Measurements from ENCODE around the gene YIPF1.

DNA sequence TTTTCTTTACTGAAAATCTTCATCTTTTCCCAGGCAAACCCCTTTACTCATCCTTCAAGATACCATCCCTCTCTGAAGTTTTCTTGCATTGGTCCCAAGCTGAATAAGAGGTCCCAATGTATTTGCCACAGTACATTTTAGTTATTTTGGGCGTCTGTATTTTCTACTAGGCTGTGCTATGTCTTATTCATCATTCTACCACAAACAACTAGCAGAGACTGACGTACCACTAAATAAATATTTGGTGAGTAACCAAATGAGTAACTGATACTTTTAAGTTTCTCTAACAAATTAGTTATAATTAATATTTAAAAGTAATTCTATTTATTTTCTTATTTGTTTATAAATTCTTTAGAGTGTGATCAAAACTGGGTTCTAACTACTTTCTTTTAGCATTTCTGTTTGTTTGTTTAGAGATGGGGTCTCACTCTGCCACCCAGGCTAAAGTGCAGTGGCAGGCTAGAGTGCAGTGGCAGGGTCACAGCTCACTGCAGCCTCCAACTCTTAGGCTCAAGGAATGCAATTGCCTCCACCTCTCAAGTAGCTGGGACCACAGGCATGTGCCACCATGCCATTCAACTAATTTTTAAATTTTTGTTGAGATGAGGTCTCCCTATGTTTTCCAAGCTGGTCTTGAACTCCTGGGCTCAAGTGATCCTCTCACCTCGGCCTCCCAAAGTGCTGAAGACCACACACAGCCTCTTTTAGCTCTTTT lies 84.6 kb downstream of the YIPF1 start:
- no peak for TF ChIP-seq CTCF (IDR thresholded peaks at IDR 0.05; ENCODE audit: low read length)
- no peak for TF ChIP-seq EZH2 (optimal IDR thresholded peaks at IDR 0.05; ENCODE audit: low read depth, low read length)
- no peak for TF ChIP-seq EZH2phosphoT487 (IDR thresholded peaks at IDR 0.05; ENCODE audit: low read length)
